ENCODE measurements around the gene SNAI3. TPM values are rescaled to one million over a fixed set of nuclear protein-coding genes. Genes with fewer than 3 reads are reported as not detected.
A peak's percentile ranks its signal among the peaks of the same experiment; 100 is the strongest.

The SNAI3 gene
- total and polyA plus RNA-seq, 9 donors = 3.8 to 11.8 (median 7.2) TPM

- DNase-seq = no peak
- Histone ChIP-seq H3K36me3 (ENCODE audit: control insufficient read depth, insufficient read depth, low read length) (peaks cover 80% of the 10 kb centered on the region), H3K9me3 (replicated peaks; ENCODE audit: control insufficient read depth, low read depth, low read length) (no peaks in the 10 kb centered on the region), H3K27ac (ENCODE audit: low read length) (no peak overlapping the region), H3K27me3 (ENCODE audit: control insufficient read depth, insufficient read depth, low read length) (no peaks in the 10 kb centered on the region), H3K4me1 (ENCODE audit: control insufficient read depth, insufficient read depth, low read length) (peaks cover 17% of the 10 kb centered on the region), H3K4me3 (ENCODE audit: low read length) (no peak overlapping the region)
- 87% methylated on average over 37 of the region's 39 CpGs for WGBS (ENCODE audit: insufficient coverage)
Measured at GRCh38 chr16:88722784-88723506, 36.6 kb upstream of the SNAI3 start.

- Histone ChIP-seq H3K27me3 (ENCODE audit: control insufficient read depth, insufficient read depth, low read length) (no peaks in the 10 kb centered on the region), H3K36me3 (ENCODE audit: control insufficient read depth, insufficient read depth, low read length) (peaks cover 81% of the 10 kb centered on the region), H3K4me3 (ENCODE audit: low read length) (no peak overlapping the region), H3K27ac (ENCODE audit: low read length) (no peak overlapping the region), H3K9me3 (replicated peaks; ENCODE audit: control insufficient read depth, low read depth, low read length) (no peaks in the 10 kb centered on the region), H3K4me1 (ENCODE audit: control insufficient read depth, insufficient read depth, low read length) (peaks cover 12% of the 10 kb centered on the region)
- WGBS (ENCODE audit: insufficient coverage) = 91% methylated on average over 61 of the region's 61 CpGs
- DNase-seq = no peak
Measured at GRCh38 chr16:88721815-88722755, 35.8 kb upstream of the SNAI3 start.

GRCh38 chr16:88721236-88721635, 34.9 kb upstream of the SNAI3 start:
- Histone ChIP-seq H3K4me1 (ENCODE audit: control insufficient read depth, insufficient read depth, low read length) (peaks cover 12% of the 10 kb centered on the region), H3K27me3 (ENCODE audit: control insufficient read depth, insufficient read depth, low read length) (no peaks in the 10 kb centered on the region), H3K27ac (ENCODE audit: low read length) (no peak overlapping the region), H3K9me3 (replicated peaks; ENCODE audit: control insufficient read depth, low read depth, low read length) (no peaks in the 10 kb centered on the region), H3K36me3 (ENCODE audit: control insufficient read depth, insufficient read depth, low read length) (peaks cover 89% of the 10 kb centered on the region), H3K4me3 (ENCODE audit: low read length) (no peak overlapping the region)
- WGBS (ENCODE audit: insufficient coverage) = 82% methylated on average over 16 of the region's 17 CpGs
- no peak for DNase-seq

GRCh38 chr16:88720396-88720970, 34.2 kb upstream of the SNAI3 start:
- 79% methylated on average over 6 of the region's 23 CpGs for WGBS (ENCODE audit: insufficient coverage)
- H3K4me1 ChIP-seq (ENCODE audit: control insufficient read depth, insufficient read depth, low read length) = peaks cover 12% of the 10 kb centered on the region
- no peak overlapping the region for H3K27ac ChIP-seq (ENCODE audit: low read length)
- DNase-seq = no peak
- peaks cover 89% of the 10 kb centered on the region for H3K36me3 ChIP-seq (ENCODE audit: control insufficient read depth, insufficient read depth, low read length)
- no peaks in the 10 kb centered on the region for H3K9me3 ChIP-seq (replicated peaks; ENCODE audit: control insufficient read depth, low read depth, low read length)
- H3K27me3 ChIP-seq (ENCODE audit: control insufficient read depth, insufficient read depth, low read length) = no peaks in the 10 kb centered on the region
- no peak overlapping the region for H3K4me3 ChIP-seq (ENCODE audit: low read length)

- no peak for DNase-seq
- no peaks in the 10 kb centered on the region for H3K27me3 ChIP-seq (ENCODE audit: control insufficient read depth, insufficient read depth, low read length)
- H3K9me3 ChIP-seq (replicated peaks; ENCODE audit: control insufficient read depth, low read depth, low read length) = no peaks in the 10 kb centered on the region
- H3K27ac ChIP-seq (ENCODE audit: low read length) = no peak overlapping the region
- peaks cover 12% of the 10 kb centered on the region for H3K4me1 ChIP-seq (ENCODE audit: control insufficient read depth, insufficient read depth, low read length)
- no peak overlapping the region for H3K4me3 ChIP-seq (ENCODE audit: low read length)
- H3K36me3 ChIP-seq (ENCODE audit: control insufficient read depth, insufficient read depth, low read length) = peaks cover 89% of the 10 kb centered on the region
- 96% methylated on average over 19 of the region's 19 CpGs for WGBS (ENCODE audit: insufficient coverage)
Measured at GRCh38 chr16:88719933-88720296, 33.6 kb upstream of the SNAI3 start.

- Histone ChIP-seq H3K4me1 (ENCODE audit: control insufficient read depth, insufficient read depth, low read length) (peaks cover 12% of the 10 kb centered on the region), H3K4me3 (ENCODE audit: low read length) (no peak overlapping the region), H3K36me3 (ENCODE audit: control insufficient read depth, insufficient read depth, low read length) (peaks cover 89% of the 10 kb centered on the region), H3K27ac (ENCODE audit: low read length) (no peak overlapping the region), H3K9me3 (replicated peaks; ENCODE audit: control insufficient read depth, low read depth, low read length) (no peaks in the 10 kb centered on the region), H3K27me3 (ENCODE audit: control insufficient read depth, insufficient read depth, low read length) (no peaks in the 10 kb centered on the region)
- DNase-seq = peak; percentile 66
- WGBS (ENCODE audit: insufficient coverage) = 83% methylated on average over 20 of the region's 29 CpGs
Measured at GRCh38 chr16:88719267-88719932, 33.1 kb upstream of the SNAI3 start.

GRCh38 chr16:88718178-88718577, 31.9 kb upstream of the SNAI3 start:
- Histone ChIP-seq H3K27ac (ENCODE audit: low read length) (no peak overlapping the region), H3K4me1 (ENCODE audit: control insufficient read depth, insufficient read depth, low read length) (peaks cover 12% of the 10 kb centered on the region), H3K4me3 (ENCODE audit: low read length) (no peak overlapping the region), H3K27me3 (ENCODE audit: control insufficient read depth, insufficient read depth, low read length) (no peaks in the 10 kb centered on the region), H3K36me3 (ENCODE audit: control insufficient read depth, insufficient read depth, low read length) (peaks cover 93% of the 10 kb centered on the region), H3K9me3 (replicated peaks; ENCODE audit: control insufficient read depth, low read depth, low read length) (no peaks in the 10 kb centered on the region)
- no peak for DNase-seq
- 87% methylated on average over 11 of the region's 11 CpGs for WGBS (ENCODE audit: insufficient coverage)

- Histone ChIP-seq H3K36me3 (ENCODE audit: control insufficient read depth, insufficient read depth, low read length) (peaks cover 81% of the 10 kb centered on the region), H3K27ac (ENCODE audit: low read length) (no peak overlapping the region), H3K4me3 (ENCODE audit: low read length) (no peak overlapping the region), H3K9me3 (replicated peaks; ENCODE audit: control insufficient read depth, low read depth, low read length) (no peaks in the 10 kb centered on the region), H3K4me1 (ENCODE audit: control insufficient read depth, insufficient read depth, low read length) (peaks cover 12% of the 10 kb centered on the region), H3K27me3 (ENCODE audit: control insufficient read depth, insufficient read depth, low read length) (no peaks in the 10 kb centered on the region)
- 94% methylated on average over 21 of the region's 21 CpGs for WGBS (ENCODE audit: insufficient coverage)
- no peak for DNase-seq
Measured at GRCh38 chr16:88716601-88717001, 30.3 kb upstream of the SNAI3 start.

- peaks cover 12% of the 10 kb centered on the region for H3K4me1 ChIP-seq (ENCODE audit: control insufficient read depth, insufficient read depth, low read length)
- WGBS (ENCODE audit: insufficient coverage) = 93% methylated on average over 15 of the region's 15 CpGs
- no peaks in the 10 kb centered on the region for H3K9me3 ChIP-seq (replicated peaks; ENCODE audit: control insufficient read depth, low read depth, low read length)
- H3K4me3 ChIP-seq (ENCODE audit: low read length) = no peak overlapping the region
- H3K27me3 ChIP-seq (ENCODE audit: control insufficient read depth, insufficient read depth, low read length) = no peaks in the 10 kb centered on the region
- peaks cover 80% of the 10 kb centered on the region for H3K36me3 ChIP-seq (ENCODE audit: control insufficient read depth, insufficient read depth, low read length)
- no peak for DNase-seq
- H3K27ac ChIP-seq (ENCODE audit: low read length) = no peak overlapping the region
Measured at GRCh38 chr16:88716201-88716600, 29.9 kb upstream of the SNAI3 start.

All from muscle of leg (tissue), 11 donors.